Mammary epithelial cell (primary cell): Measurements from ENCODE around the gene ADNP2.

Experiments used
- CTCF ChIP-seq, 2 donors: IDR thresholded peaks in 1 of 2; conservative IDR thresholded peaks in 1 of 2; 2 replicates each; pipeline ENCODE4 v1.5.1; 2011 to 2012; ENCODE audit warnings: inconsistent platforms in 2 of 2, low read length in 2 of 2, mild to moderate bottlenecking in 2 of 2, control low read depth in 1 of 2, low read depth in 1 of 2; ENCODE audit not compliant: insufficient read depth in 1 of 2; ENCODE audit errors: extremely low read depth in 1 of 2
- EZH2 ChIP-seq: IDR thresholded peaks from 2 replicates; pipeline ENCODE4 v1.6.1; 2012; ENCODE audit warnings: low read length, inconsistent platforms, borderline replicate concordance

- TF ChIP-seq CTCF (conservative IDR thresholded peaks at IDR 0.05 in 1 of 2, IDR thresholded peaks at IDR 0.05 in 1 of 2; ENCODE audit: extremely low read depth in 1 of 2, insufficient read depth in 1 of 2, low read depth in 1 of 2, low read length in 2 of 2) (no peak), EZH2 (no peak)
These were observed 39.5 kb downstream of the ADNP2 start for GRCh38 chr18:80148326-80149199.
